ENCODE results near the gene GAGE10. TPM values are rescaled to one million over a fixed set of nuclear protein-coding genes. Genes with fewer than 3 reads are reported as not detected.
A peak's percentile ranks its signal among the peaks of the same experiment; 100 is the strongest.

Gene GAGE10, protein sequence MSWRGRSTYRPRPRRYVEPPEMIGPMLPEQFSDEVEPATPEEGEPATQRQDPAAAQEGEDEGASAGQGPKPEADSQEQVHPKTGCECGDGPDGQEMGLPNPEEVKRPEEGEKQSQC
- total RNA-seq (not detected), polyA plus RNA-seq (not detected)

DNA sequence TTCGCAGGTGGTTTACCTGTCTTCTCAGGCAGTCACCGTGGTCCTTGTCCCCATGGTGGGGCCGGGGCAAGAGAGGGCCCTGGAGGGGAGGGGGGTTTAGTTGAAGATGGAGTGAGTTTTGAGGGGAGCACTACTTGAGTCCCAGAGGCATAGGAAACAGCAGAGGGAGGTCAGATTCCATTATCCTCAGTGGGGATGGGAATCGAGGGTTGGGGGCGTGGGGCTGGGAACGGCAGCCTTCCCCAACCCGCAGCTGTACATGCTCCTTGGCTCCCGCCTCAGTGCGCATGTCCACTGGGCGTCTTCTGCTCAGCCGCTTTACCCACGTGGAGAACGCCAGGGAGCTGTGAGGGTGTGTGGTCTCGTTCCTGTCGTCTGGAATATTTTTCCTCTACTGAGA, at the start of gene GAGE10:
Gene GAGE10, plus strand, starts transcription at position 301 of the 400 bp plus-strand sequence. CDS start 1,214 bp downstream, outside the sequence.
- H3K4me3 ChIP-seq (ENCODE audit: low read depth, low read length), result no peak within 1 kb of the TSS
- no peaks in the 10 kb centered on the region for H3K9me3 Mint-ChIP-seq
- no peak for ATAC-seq (ENCODE audit: low read depth in 2 of 2)
- no peaks in the 10 kb centered on the region for H3K36me3 ChIP-seq (ENCODE audit: control insufficient read depth, insufficient read depth, low read length)
- H3K27ac Mint-ChIP-seq, result no peak within 1 kb of the TSS
- no peaks in the 10 kb centered on the region for H3K36me3 Mint-ChIP-seq
- H3K27me3 ChIP-seq (ENCODE audit: control insufficient read depth, insufficient read depth, low read length), result no peaks in the 10 kb centered on the region
- no peaks in the 10 kb centered on the region for H3K9me3 ChIP-seq (ENCODE audit: control insufficient read depth in 2 of 2, low read length in 2 of 2)
- peak within 1 kb of the TSS in 2 of 4 donors; percentile 38 to 63 for H3K4me3 Mint-ChIP-seq
- H3K27ac ChIP-seq (ENCODE audit: insufficient read depth, low read length, poor library complexity, severe bottlenecking), result no peak within 1 kb of the TSS
- no peaks in the 10 kb centered on the region for H3K4me1 ChIP-seq (ENCODE audit: control insufficient read depth, insufficient read depth, low read length, poor library complexity, severe bottlenecking)
- no peaks in the 10 kb centered on the region for H3K27me3 Mint-ChIP-seq
- peaks cover 0 to 23% (median 1%) of the 10 kb centered on the region in 4 donors for H3K4me1 Mint-ChIP-seq
- no peak for DNase-seq

DNA sequence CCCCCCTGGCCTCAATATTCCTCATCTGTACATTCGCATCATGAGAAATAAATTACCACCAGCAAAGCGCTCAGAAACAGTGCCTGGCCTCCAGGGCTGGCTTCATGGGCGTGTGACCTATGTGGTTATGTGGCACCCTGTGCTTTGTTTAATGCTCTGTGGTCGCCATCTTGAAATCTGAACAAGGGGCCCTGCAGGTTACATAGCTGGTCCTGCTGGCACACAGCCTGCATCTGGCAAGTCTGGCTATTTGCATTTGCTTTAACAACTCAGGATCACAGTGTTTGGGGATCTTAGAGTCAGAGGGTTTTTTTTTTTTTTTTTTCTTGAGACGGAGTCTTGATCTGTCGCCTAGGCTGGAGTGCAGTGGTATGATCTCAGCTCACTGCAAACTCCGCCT, 48.8 kb upstream of the GAGE10 start:
- H3K9me3 ChIP-seq (ENCODE audit: control insufficient read depth in 2 of 2, low read length in 2 of 2), result no peaks in the 10 kb centered on the region
- peaks cover 27% of the 10 kb centered on the region for H3K36me3 Mint-ChIP-seq
- no peaks in the 10 kb centered on the region for H3K27me3 ChIP-seq (ENCODE audit: control insufficient read depth, insufficient read depth, low read length)
- H3K4me1 ChIP-seq (ENCODE audit: control insufficient read depth, insufficient read depth, low read length, poor library complexity, severe bottlenecking), result peaks cover 76% of the 10 kb centered on the region
- peaks cover 0 to 2% (median 0%) of the 10 kb centered on the region in 7 donors for H3K9me3 Mint-ChIP-seq
- H3K4me1 Mint-ChIP-seq, result peaks cover 0 to 79% (median 27%) of the 10 kb centered on the region in 4 donors
- peak in 1 of 3 donors; percentile 28 for DNase-seq
- ATAC-seq (ENCODE audit: low read depth in 2 of 2), result no peak
- H3K27ac ChIP-seq (ENCODE audit: insufficient read depth, low read length, poor library complexity, severe bottlenecking), result peak overlapping the region; percentile 23
- H3K4me3 Mint-ChIP-seq, result peak overlapping the region in 1 of 4 donors; percentile 56
- peak overlapping the region in 1 of 3 donors; percentile 26 for H3K27ac Mint-ChIP-seq
- H3K4me3 ChIP-seq (ENCODE audit: low read depth, low read length), result no peak overlapping the region
- H3K36me3 ChIP-seq (ENCODE audit: control insufficient read depth, insufficient read depth, low read length), result peaks cover 48% of the 10 kb centered on the region
- H3K27me3 Mint-ChIP-seq, result no peaks in the 10 kb centered on the region

GRCh38 chrX:49256268-49256995, 47.0 kb upstream of the GAGE10 start:
- peak overlapping the region; percentile 81 for H3K27ac ChIP-seq (ENCODE audit: insufficient read depth, low read length, poor library complexity, severe bottlenecking)
- H3K27me3 ChIP-seq (ENCODE audit: control insufficient read depth, insufficient read depth, low read length), result no peaks in the 10 kb centered on the region
- peak overlapping the region in 2 of 4 donors; percentile 43 to 100 for H3K4me3 Mint-ChIP-seq
- no peaks in the 10 kb centered on the region for H3K27me3 Mint-ChIP-seq
- ATAC-seq (ENCODE audit: low read depth in 2 of 2) (no peak), DNase-seq (peak in 1 of 3 donors; percentile 57)
- peaks cover 0 to 4% (median 0%) of the 10 kb centered on the region in 7 donors for H3K9me3 Mint-ChIP-seq
- H3K36me3 ChIP-seq (ENCODE audit: control insufficient read depth, insufficient read depth, low read length), result peaks cover 39% of the 10 kb centered on the region
- no peaks in the 10 kb centered on the region for H3K9me3 ChIP-seq (ENCODE audit: control insufficient read depth in 2 of 2, low read length in 2 of 2)
- H3K36me3 Mint-ChIP-seq, result peaks cover 32% of the 10 kb centered on the region
- H3K4me1 ChIP-seq (ENCODE audit: control insufficient read depth, insufficient read depth, low read length, poor library complexity, severe bottlenecking), result peaks cover 73% of the 10 kb centered on the region
- H3K4me3 ChIP-seq (ENCODE audit: low read depth, low read length), result no peak overlapping the region
- peaks cover 0 to 72% (median 27%) of the 10 kb centered on the region in 4 donors for H3K4me1 Mint-ChIP-seq
- H3K27ac Mint-ChIP-seq, result peak overlapping the region; percentile 52 to 88 (median 85)

DNA sequence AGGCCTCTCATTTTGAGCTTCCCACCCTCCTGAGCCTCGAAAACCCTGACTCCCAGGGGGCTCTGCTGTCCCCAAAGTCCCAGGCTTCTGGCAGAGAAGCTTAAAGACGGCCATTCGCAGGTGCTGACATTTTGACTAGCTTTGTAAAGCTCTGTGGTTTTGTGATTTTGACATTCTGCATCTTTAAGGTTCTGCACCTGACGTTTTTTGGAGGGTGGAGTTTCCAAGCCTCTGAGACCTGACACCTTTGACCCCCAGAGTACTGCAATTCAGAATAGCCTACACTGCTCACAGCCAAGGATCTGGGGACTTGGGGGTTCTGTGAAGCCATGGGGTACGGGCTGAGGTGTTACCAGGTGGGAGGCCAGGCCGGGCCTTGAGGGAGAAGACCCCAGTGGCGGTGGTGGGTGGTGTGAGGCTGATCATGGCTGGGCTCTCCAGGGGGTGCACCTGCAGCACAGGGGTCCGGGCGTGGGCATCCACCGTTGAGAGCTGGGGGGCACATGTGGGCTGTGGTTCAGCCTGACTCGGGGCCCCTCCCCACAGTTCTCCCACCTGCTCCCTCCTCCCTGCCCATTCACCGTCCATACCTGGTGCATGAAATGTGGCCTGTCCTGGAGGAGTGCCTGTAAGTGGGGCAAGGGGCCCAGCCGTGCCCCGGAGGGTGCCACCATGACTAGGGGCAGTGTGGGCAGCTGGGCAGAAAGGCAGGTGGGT, 46.2 kb upstream of the GAGE10 start:
- ATAC-seq (ENCODE audit: low read depth in 2 of 2) (no peak), DNase-seq (peak in 1 of 3 donors; percentile 61)
- Mint-ChIP-seq H3K4me1 (peaks cover 0 to 67% (median 21%) of the 10 kb centered on the region in 4 donors), H3K36me3 (peaks cover 38% of the 10 kb centered on the region), H3K27ac (peak overlapping the region; percentile 48 to 97 (median 83)), H3K9me3 (peaks cover 0 to 4% (median 0%) of the 10 kb centered on the region in 7 donors), H3K4me3 (peak overlapping the region; percentile 70 to 100 (median 80)), H3K27me3 (no peaks in the 10 kb centered on the region)
- Histone ChIP-seq H3K36me3 (ENCODE audit: control insufficient read depth, insufficient read depth, low read length) (peaks cover 37% of the 10 kb centered on the region), H3K9me3 (ENCODE audit: control insufficient read depth in 2 of 2, low read length in 2 of 2) (no peaks in the 10 kb centered on the region), H3K4me1 (ENCODE audit: control insufficient read depth, insufficient read depth, low read length, poor library complexity, severe bottlenecking) (peaks cover 73% of the 10 kb centered on the region), H3K4me3 (ENCODE audit: low read depth, low read length) (peak overlapping the region; percentile 6), H3K27ac (ENCODE audit: insufficient read depth, low read length, poor library complexity, severe bottlenecking) (peak overlapping the region; percentile 81), H3K27me3 (ENCODE audit: control insufficient read depth, insufficient read depth, low read length) (no peaks in the 10 kb centered on the region)

DNA sequence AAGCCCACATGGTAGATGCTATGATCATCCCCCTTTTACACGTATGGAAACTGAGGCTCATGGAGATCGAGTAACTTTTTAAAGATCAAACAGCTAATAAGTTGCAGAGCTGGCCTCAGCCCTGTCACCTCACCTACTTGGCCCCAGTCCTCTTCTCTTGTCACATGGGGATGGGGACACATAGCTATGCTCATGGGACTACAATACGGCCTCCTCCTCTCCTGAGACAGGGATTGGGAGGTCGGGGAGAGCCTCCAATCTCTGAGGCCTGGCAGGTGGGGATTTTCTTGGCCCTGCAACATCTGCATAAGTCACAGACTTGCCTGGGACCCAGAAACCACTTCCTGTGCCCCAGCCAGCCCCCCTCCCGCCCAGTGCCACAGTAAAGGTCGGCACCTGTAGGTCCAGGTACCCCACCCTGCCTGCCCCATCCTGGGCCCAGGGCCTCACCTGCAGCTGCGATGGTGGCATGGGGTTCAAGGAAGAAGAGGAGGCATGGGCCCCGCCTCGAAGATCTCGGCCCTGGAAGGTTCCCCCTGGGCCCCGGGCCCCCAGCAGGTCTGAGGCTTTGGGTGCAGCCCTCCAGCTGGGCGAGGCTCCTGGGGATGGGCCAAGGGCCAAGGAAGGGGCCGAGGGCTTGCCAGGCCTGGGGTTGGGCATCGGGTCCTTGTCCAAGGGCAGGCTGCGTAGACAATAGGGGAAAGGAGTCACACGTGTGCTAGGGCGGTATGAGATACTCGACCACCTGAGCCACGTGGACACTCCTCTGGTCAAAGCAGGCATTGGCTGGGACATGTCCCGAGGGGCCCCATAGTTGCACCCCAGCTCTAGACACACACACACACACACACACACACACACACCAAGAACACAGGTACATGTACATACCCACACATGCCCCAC, 45.3 kb upstream of the GAGE10 start:
- peak overlapping the region; percentile 81 for H3K27ac ChIP-seq (ENCODE audit: insufficient read depth, low read length, poor library complexity, severe bottlenecking)
- peak; percentile 27 to 79 (median 36) for DNase-seq

DNA sequence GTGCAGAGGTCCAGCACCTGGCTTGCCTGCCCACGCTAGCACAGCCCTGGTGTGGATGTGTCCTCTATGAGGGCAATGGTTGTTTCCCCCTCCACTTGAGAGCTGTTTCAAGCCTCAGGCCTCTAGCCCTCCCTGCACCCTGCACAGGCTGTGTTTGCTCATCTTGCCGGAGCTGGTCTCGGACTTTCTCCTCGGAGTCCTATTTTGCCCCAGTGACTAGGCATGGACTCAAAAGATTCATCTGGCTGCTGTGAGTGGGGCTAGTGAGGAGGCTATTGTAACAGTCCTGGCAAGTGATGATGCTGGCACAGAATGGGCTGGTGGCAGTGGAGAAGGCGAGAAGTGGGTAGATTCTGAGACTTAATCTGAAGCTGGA, 44.7 kb upstream of the GAGE10 start:
- peak overlapping the region; percentile 96 to 100 (median 100) for H3K4me3 Mint-ChIP-seq
- ATAC-seq (ENCODE audit: low read depth in 2 of 2), result no peak
- peaks cover 60% of the 10 kb centered on the region for H3K4me1 ChIP-seq (ENCODE audit: control insufficient read depth, insufficient read depth, low read length, poor library complexity, severe bottlenecking)

More for the DNA sequence above, 45.3 kb upstream of the GAGE10 start:
- Mint-ChIP-seq H3K36me3 (peaks cover 40% of the 10 kb centered on the region), H3K9me3 (peaks cover 0 to 2% (median 0%) of the 10 kb centered on the region in 7 donors), H3K27ac (peak overlapping the region; percentile 95 to 99 (median 97)), H3K4me3 (peak overlapping the region; percentile 96 to 100 (median 100)), H3K4me1 (peaks cover 0 to 59% (median 17%) of the 10 kb centered on the region in 4 donors), H3K27me3 (no peaks in the 10 kb centered on the region)
- peak overlapping the region; percentile 98 for H3K4me3 ChIP-seq (ENCODE audit: low read depth, low read length)
- peak; percentile 26 to 28 for ATAC-seq (ENCODE audit: low read depth in 2 of 2)
- H3K4me1 ChIP-seq (ENCODE audit: control insufficient read depth, insufficient read depth, low read length, poor library complexity, severe bottlenecking), result peaks cover 65% of the 10 kb centered on the region
- H3K36me3 ChIP-seq (ENCODE audit: control insufficient read depth, insufficient read depth, low read length), result peaks cover 30% of the 10 kb centered on the region
- H3K27me3 ChIP-seq (ENCODE audit: control insufficient read depth, insufficient read depth, low read length), result no peaks in the 10 kb centered on the region
- no peaks in the 10 kb centered on the region for H3K9me3 ChIP-seq (ENCODE audit: control insufficient read depth in 2 of 2, low read length in 2 of 2)

More for the DNA sequence above, 44.7 kb upstream of the GAGE10 start:
- peak overlapping the region; percentile 98 for H3K4me3 ChIP-seq (ENCODE audit: low read depth, low read length)
- peak in 1 of 3 donors; percentile 38 for DNase-seq
- H3K36me3 ChIP-seq (ENCODE audit: control insufficient read depth, insufficient read depth, low read length), result peaks cover 24% of the 10 kb centered on the region
- no peaks in the 10 kb centered on the region for H3K27me3 Mint-ChIP-seq
- no peaks in the 10 kb centered on the region for H3K27me3 ChIP-seq (ENCODE audit: control insufficient read depth, insufficient read depth, low read length)
- peaks cover 0 to 2% (median 0%) of the 10 kb centered on the region in 7 donors for H3K9me3 Mint-ChIP-seq
- peak overlapping the region; percentile 95 to 99 (median 97) for H3K27ac Mint-ChIP-seq
- H3K36me3 Mint-ChIP-seq, result peaks cover 42% of the 10 kb centered on the region
- no peaks in the 10 kb centered on the region for H3K9me3 ChIP-seq (ENCODE audit: control insufficient read depth in 2 of 2, low read length in 2 of 2)
- peak overlapping the region; percentile 81 for H3K27ac ChIP-seq (ENCODE audit: insufficient read depth, low read length, poor library complexity, severe bottlenecking)
- H3K4me1 Mint-ChIP-seq, result peaks cover 0 to 53% (median 17%) of the 10 kb centered on the region in 4 donors
